ENCODE data around the gene CACTIN. TPM values are rescaled to one million over a fixed set of nuclear protein-coding genes. Genes with fewer than 3 reads are reported as not detected.

Gene CACTIN
- polyA plus RNA-seq, 1 experiment: 9.3 TPM

- Histone ChIP-seq H3K4me3 (ENCODE audit: low read depth, low read length) (no peak overlapping the region), H3K27me3 (ENCODE audit: control insufficient read depth, insufficient read depth, low read length) (no peaks in the 10 kb centered on the region), H3K9me3 (ENCODE audit: control insufficient read depth, insufficient read depth, low read length) (no peaks in the 10 kb centered on the region; the same call in 1 of the 2 replicates), H3K27ac (ENCODE audit: low read depth, low read length) (no peak overlapping the region)
- ChIA-PET POLR2A (no interaction called here), CTCF (no interaction called here)
- DNase-seq (ENCODE audit: low read depth, low spot score): no peak
- TF ChIP-seq, protein P1, sequence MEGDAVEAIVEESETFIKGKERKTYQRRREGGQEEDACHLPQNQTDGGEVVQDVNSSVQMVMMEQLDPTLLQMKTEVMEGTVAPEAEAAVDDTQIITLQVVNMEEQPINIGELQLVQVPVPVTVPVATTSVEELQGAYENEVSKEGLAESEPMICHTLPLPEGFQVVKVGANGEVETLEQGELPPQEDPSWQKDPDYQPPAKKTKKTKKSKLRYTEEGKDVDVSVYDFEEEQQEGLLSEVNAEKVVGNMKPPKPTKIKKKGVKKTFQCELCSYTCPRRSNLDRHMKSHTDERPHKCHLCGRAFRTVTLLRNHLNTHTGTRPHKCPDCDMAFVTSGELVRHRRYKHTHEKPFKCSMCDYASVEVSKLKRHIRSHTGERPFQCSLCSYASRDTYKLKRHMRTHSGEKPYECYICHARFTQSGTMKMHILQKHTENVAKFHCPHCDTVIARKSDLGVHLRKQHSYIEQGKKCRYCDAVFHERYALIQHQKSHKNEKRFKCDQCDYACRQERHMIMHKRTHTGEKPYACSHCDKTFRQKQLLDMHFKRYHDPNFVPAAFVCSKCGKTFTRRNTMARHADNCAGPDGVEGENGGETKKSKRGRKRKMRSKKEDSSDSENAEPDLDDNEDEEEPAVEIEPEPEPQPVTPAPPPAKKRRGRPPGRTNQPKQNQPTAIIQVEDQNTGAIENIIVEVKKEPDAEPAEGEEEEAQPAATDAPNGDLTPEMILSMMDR (IDR thresholded peaks at IDR 0.05; ENCODE audit: low read depth, low read length): no peak
Measured at GRCh38 chr19:3641515-3642269, 15.1 kb upstream of the CACTIN start.

- ChIA-PET CTCF (interaction anchor here (0.6 kb wide), 1 partner anchor 174 kb away, joined by 3 read pairs; no protein-coding TSS in a partner anchor), POLR2A (no interaction called here)
- Histone ChIP-seq H3K27me3 (ENCODE audit: control insufficient read depth, insufficient read depth, low read length) (no peaks in the 10 kb centered on the region), H3K27ac (ENCODE audit: low read depth, low read length) (no peak overlapping the region), H3K9me3 (ENCODE audit: control insufficient read depth, insufficient read depth, low read length) (no peaks in the 10 kb centered on the region; the same call in 1 of the 2 replicates), H3K4me3 (ENCODE audit: low read depth, low read length) (no peak overlapping the region)
- TF ChIP-seq, protein P1 (IDR thresholded peaks at IDR 0.05; ENCODE audit: low read depth, low read length): no peak
- no peak for DNase-seq (ENCODE audit: low read depth, low spot score)
Measured at GRCh38 chr19:3639479-3639878, 12.9 kb upstream of the CACTIN start.

- H3K4me3 ChIP-seq (ENCODE audit: low read depth, low read length): no peak overlapping the region
- CTCF ChIA-PET: no interaction called here
- no peaks in the 10 kb centered on the region for H3K27me3 ChIP-seq (ENCODE audit: control insufficient read depth, insufficient read depth, low read length)
- no peak for DNase-seq (ENCODE audit: low read depth, low spot score)
- H3K9me3 ChIP-seq (ENCODE audit: control insufficient read depth, insufficient read depth, low read length): no peaks in the 10 kb centered on the region; the same call in 1 of the 2 replicates
- POLR2A ChIA-PET: no interaction called here
- no peak overlapping the region for H3K27ac ChIP-seq (ENCODE audit: low read depth, low read length)
- TF ChIP-seq, protein P1 (IDR thresholded peaks at IDR 0.05; ENCODE audit: low read depth, low read length): no peak
Measured at GRCh38 chr19:3638208-3639193, 11.9 kb upstream of the CACTIN start.

DNA sequence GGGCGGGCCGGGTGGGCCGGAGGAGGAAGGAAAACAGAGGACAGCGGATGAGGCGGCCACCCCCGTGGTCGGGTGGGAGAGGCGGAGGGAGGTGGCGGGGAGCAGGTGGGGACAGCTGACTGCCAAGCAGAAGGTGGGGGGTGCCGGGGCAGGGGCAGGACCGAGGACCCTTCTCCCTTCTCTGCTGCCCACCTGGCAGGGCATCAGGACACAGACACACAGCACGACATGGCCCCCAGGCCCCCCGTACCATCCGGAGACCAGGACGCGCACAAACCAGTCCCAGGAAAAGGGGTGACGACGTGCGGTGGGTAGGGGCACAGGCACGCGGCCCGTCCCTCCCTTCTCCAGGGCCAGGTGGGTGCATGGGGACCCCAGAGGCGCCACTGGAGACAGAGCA, 11.0 kb upstream of the CACTIN start:
- H3K27ac ChIP-seq (ENCODE audit: low read depth, low read length): no peak overlapping the region
- no peaks in the 10 kb centered on the region for H3K27me3 ChIP-seq (ENCODE audit: control insufficient read depth, insufficient read depth, low read length)
- H3K9me3 ChIP-seq (ENCODE audit: control insufficient read depth, insufficient read depth, low read length): no peaks in the 10 kb centered on the region; the same call in 1 of the 2 replicates
- CTCF ChIA-PET: no interaction called here
- no peak overlapping the region for H3K4me3 ChIP-seq (ENCODE audit: low read depth, low read length)
- TF ChIP-seq, protein P1 (IDR thresholded peaks at IDR 0.05; ENCODE audit: low read depth, low read length): no peak
- POLR2A ChIA-PET: no interaction called here
- DNase-seq (ENCODE audit: low read depth, low spot score): no peak

Data from AG04450 (cell line).